ENCODE results near the gene BEST1.

Gene BEST1

GRCh38 chr11:61925736-61926135 lies 24.4 kb upstream of the BEST1 start:
- no peaks in the 10 kb centered on the region for H3K27me3 ChIP-seq
- no peak overlapping the region for H3K4me2 ChIP-seq
- no peaks in the 10 kb centered on the region for H4K20me1 ChIP-seq
- H3K9me3 ChIP-seq (replicated peaks in 1 of 11): peaks cover 0 to 14% (median 7%) of the 10 kb centered on the region in 11 experiments; a peak in 12 of 22 replicates
- H3K4me3 ChIP-seq: no peak overlapping the region
- no peaks in the 10 kb centered on the region for H3K36me3 ChIP-seq
- TF ChIP-seq Cebpa-rat (IDR thresholded peaks at IDR 0.05): no peak
- H3K9ac ChIP-seq: no peak overlapping the region
- H3K27ac ChIP-seq: no peak overlapping the region
- H3K4me1 ChIP-seq: peaks cover 24 to 62% (median 34%) of the 10 kb centered on the region in 10 experiments

DNA sequence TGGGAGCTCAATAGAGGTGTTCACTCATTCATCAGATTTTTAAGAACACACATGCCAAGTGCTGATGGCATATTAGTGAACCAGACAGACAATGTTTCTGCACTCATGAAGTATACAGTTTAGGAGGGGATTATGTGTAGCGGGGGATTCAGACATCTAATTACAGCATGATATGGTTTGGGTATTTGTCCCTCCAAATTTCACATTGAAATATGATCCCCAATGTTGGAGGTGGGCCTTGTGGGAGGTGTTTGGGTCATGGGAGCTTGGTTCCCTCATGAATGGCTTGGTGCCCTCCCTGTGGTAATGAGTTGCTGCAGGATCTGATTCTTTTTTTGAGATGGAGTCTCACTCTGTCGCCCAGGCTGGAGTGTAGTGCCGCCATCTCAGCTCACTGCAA lies 23.9 kb upstream of the BEST1 start:
- H3K4me1 ChIP-seq: peaks cover 22 to 57% (median 30%) of the 10 kb centered on the region in 10 experiments
- H3K27me3 ChIP-seq: no peaks in the 10 kb centered on the region
- H3K27ac ChIP-seq: no peak overlapping the region
- H3K4me2 ChIP-seq: no peak overlapping the region
- no peak overlapping the region for H3K9ac ChIP-seq
- no peaks in the 10 kb centered on the region for H4K20me1 ChIP-seq
- no peaks in the 10 kb centered on the region for H3K36me3 ChIP-seq
- no peak for TF ChIP-seq Cebpa-rat (IDR thresholded peaks at IDR 0.05)
- H3K4me3 ChIP-seq: no peak overlapping the region
- peaks cover 0 to 14% (median 7%) of the 10 kb centered on the region in 11 experiments; a peak in 12 of 22 replicates for H3K9me3 ChIP-seq (replicated peaks in 1 of 11)

DNA sequence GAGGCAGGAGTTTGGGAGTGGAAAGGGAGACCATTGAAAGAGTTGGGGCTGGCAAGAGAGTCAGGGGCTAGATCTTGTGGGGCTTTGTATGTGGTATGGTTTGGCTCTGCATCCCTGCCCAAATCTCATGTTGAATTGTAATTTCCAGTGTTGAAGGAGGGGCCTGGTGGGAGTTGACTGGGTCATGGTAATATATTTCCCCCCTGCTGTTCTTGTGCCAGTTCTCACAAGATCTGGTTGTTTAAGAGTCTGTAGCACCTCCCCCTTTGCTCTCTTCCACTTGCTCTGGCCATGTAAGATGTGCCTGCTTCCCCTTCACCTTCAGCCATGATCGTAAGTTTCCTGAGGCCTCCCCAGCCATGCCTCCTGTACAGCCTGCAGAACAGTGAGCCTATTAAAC lies 22.6 kb upstream of the BEST1 start:
- H4K20me1 ChIP-seq: no peaks in the 10 kb centered on the region
- no peak overlapping the region for H3K9ac ChIP-seq
- H3K4me1 ChIP-seq: peaks cover 9 to 45% (median 18%) of the 10 kb centered on the region in 10 experiments
- H3K4me2 ChIP-seq: peak overlapping the region in 3 of 11 experiments; percentile 18 to 47 (median 40); a peak in 4 of 22 replicates
- H3K4me3 ChIP-seq: no peak overlapping the region
- no peak for TF ChIP-seq Cebpa-rat (IDR thresholded peaks at IDR 0.05)
- H3K27ac ChIP-seq: no peak overlapping the region
- H3K27me3 ChIP-seq: no peaks in the 10 kb centered on the region
- H3K9me3 ChIP-seq (replicated peaks in 1 of 11): peaks cover 0 to 14% (median 7%) of the 10 kb centered on the region in 11 experiments; a peak in 12 of 22 replicates
- no peaks in the 10 kb centered on the region for H3K36me3 ChIP-seq

- Histone ChIP-seq H3K36me3 (no peaks in the 10 kb centered on the region), H3K4me3 (no peak overlapping the region), H3K4me2 (peak overlapping the region in 3 of 11 experiments; percentile 18 to 47 (median 40); a peak in 5 of 22 replicates), H3K4me1 (peaks cover 0 to 34% (median 8%) of the 10 kb centered on the region in 10 experiments; a peak in 14 of 20 replicates), H4K20me1 (no peaks in the 10 kb centered on the region), H3K27ac (no peak overlapping the region), H3K9ac (no peak overlapping the region), H3K27me3 (no peaks in the 10 kb centered on the region), H3K9me3 (replicated peaks in 1 of 11) (peaks cover 5 to 23% (median 14%) of the 10 kb centered on the region in 11 experiments; a peak in 17 of 22 replicates)
- TF ChIP-seq Cebpa-rat (IDR thresholded peaks at IDR 0.05): no peak
Measured at GRCh38 chr11:61928606-61929005, 21.5 kb upstream of the BEST1 start.

DNA sequence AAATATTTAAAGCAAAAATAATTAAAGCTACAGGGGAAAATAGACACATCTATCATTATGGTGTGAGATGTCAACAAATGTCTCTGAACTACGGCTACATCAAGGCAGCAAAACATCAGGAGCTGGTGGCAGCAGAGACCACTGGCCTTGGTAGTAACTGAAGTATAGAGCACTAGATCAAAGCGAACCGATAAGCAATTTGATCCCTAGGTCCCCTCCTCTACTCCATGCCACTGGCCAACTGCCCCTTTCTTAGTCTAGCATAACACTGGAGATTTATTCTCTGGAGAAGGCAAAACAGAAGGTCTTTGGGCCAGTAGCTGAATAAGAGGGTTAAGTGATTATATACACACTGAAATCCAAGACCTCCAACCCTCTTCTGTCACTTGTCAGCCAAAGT lies 19.2 kb upstream of the BEST1 start:
- H3K27me3 ChIP-seq: no peaks in the 10 kb centered on the region
- H3K27ac ChIP-seq: no peak overlapping the region
- TF ChIP-seq Cebpa-rat (IDR thresholded peaks at IDR 0.05): no peak
- no peak overlapping the region for H3K9ac ChIP-seq
- H4K20me1 ChIP-seq: no peaks in the 10 kb centered on the region
- peaks cover 12 to 35% (median 22%) of the 10 kb centered on the region in 11 experiments for H3K9me3 ChIP-seq (replicated peaks in 1 of 11)
- no peak overlapping the region for H3K4me2 ChIP-seq
- H3K4me3 ChIP-seq: no peak overlapping the region
- H3K4me1 ChIP-seq: peaks cover 0 to 19% (median 0%) of the 10 kb centered on the region in 10 experiments; a peak in 6 of 20 replicates
- no peaks in the 10 kb centered on the region for H3K36me3 ChIP-seq

GRCh38 chr11:61935861-61936260 lies 14.3 kb upstream of the BEST1 start:
- no peak overlapping the region for H3K9ac ChIP-seq
- TF ChIP-seq Cebpa-rat (IDR thresholded peaks at IDR 0.05): no peak
- H3K4me1 ChIP-seq: no peaks in the 10 kb centered on the region
- no peak overlapping the region for H3K27ac ChIP-seq
- no peak overlapping the region for H3K4me3 ChIP-seq
- H3K9me3 ChIP-seq (replicated peaks in 1 of 11): peaks cover 37 to 53% (median 43%) of the 10 kb centered on the region in 11 experiments
- no peaks in the 10 kb centered on the region; a peak in 1 of 22 replicates for H3K36me3 ChIP-seq
- no peaks in the 10 kb centered on the region for H3K27me3 ChIP-seq
- H3K4me2 ChIP-seq: no peak overlapping the region
- no peaks in the 10 kb centered on the region for H4K20me1 ChIP-seq

GRCh38 chr11:61940466-61940865 lies 9.7 kb upstream of the BEST1 start:
- Histone ChIP-seq H3K27me3 (no peaks in the 10 kb centered on the region), H3K36me3 (no peaks in the 10 kb centered on the region; a peak in 1 of 22 replicates), H3K9me3 (replicated peaks in 1 of 11) (peaks cover 27 to 39% (median 33%) of the 10 kb centered on the region in 11 experiments), H3K4me3 (no peak overlapping the region), H4K20me1 (no peaks in the 10 kb centered on the region), H3K27ac (no peak overlapping the region), H3K4me1 (peaks cover 0 to 12% (median 8%) of the 10 kb centered on the region in 10 experiments; a peak in 11 of 20 replicates), H3K9ac (no peak overlapping the region), H3K4me2 (no peak overlapping the region)
- no peak for TF ChIP-seq Cebpa-rat (IDR thresholded peaks at IDR 0.05)

DNA sequence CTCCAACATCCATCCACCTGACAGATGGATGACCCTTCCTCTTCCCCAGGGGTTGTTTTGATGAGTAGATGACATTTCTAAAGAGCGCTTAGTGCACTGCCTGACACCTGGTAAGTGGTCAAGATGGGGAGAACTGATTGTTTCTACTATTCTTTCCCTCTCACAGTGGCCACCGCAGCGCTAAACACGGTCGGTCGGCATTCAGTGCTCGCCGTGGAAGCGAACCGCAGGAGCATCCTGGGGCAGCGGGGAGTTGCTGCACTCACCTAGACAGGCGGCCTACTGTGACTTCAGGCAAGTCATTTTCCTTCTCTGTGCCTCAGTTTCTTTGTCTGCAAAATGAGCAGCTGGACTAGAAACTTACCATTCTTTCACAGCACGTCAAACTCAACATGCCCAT lies 5.0 kb upstream of the BEST1 start:
- Histone ChIP-seq H4K20me1 (no peaks in the 10 kb centered on the region), H3K4me3 (no peak overlapping the region), H3K9me3 (replicated peaks in 1 of 11) (no peaks in the 10 kb centered on the region), H3K4me2 (0 out of 22 replicates have a peak overlapping the region, but pooled peaks of 1 of the 11 experiments have one; percentile 44), H3K27ac (no peak overlapping the region), H3K36me3 (no peaks in the 10 kb centered on the region), H3K27me3 (no peaks in the 10 kb centered on the region), H3K9ac (no peak overlapping the region), H3K4me1 (peaks cover 24 to 44% (median 34%) of the 10 kb centered on the region in 10 experiments)
- TF ChIP-seq Cebpa-rat (IDR thresholded peaks at IDR 0.05): no peak

GRCh38 chr11:61946894-61947293 lies 3.3 kb upstream of the BEST1 start:
- Histone ChIP-seq H4K20me1 (no peaks in the 10 kb centered on the region), H3K9ac (peak overlapping the region in 1 of 11 experiments; percentile 31; a peak in 2 of 22 replicates), H3K27me3 (no peaks in the 10 kb centered on the region), H3K36me3 (no peaks in the 10 kb centered on the region), H3K4me3 (no peak overlapping the region), H3K27ac (peak overlapping the region in 1 of 11 experiments; percentile 32; a peak in 1 of 22 replicates), H3K4me1 (peaks cover 29 to 54% (median 46%) of the 10 kb centered on the region in 10 experiments), H3K4me2 (peak overlapping the region in 9 of 11 experiments; percentile 51 to 74 (median 58); a peak in 12 of 22 replicates), H3K9me3 (replicated peaks in 1 of 11) (no peaks in the 10 kb centered on the region)
- no peak for TF ChIP-seq Cebpa-rat (IDR thresholded peaks at IDR 0.05)
